Dedifferentiated amniotic fluid mesenchymal stem cell (primary cell): Measurements from ENCODE around the gene POLR3B.
"Not testable (repeated sequence)": the region's sequence is repeated elsewhere in the genome, so short reads cannot be mapped to it uniquely, and the experiment has no call there.

Experiments
- DNase-seq: peaks from one replicate; pipeline ENCODE4 v3.0.0-alpha.2; 2016; ENCODE audit errors: extremely low spot score

The POLR3B gene

GRCh38 chr12:106357549-106358395 is at the start of gene POLR3B:
Gene POLR3B, plus strand, starts transcription at chr12:106357748. Its CDS starts 132 bp downstream, at chr12:106357880.
- peak; percentile 98 for DNase-seq

GRCh38 chr12:106308121-106308520 is 49.4 kb upstream of the POLR3B start:
- DNase-seq: no peak

GRCh38 chr12:106308611-106309010 is 48.9 kb upstream of the POLR3B start:
- no peak for DNase-seq

- DNase-seq: peak; percentile 88
Measured at GRCh38 chr12:106309671-106310505, 47.7 kb upstream of the POLR3B start.

- no peak for DNase-seq
Measured at GRCh38 chr12:106310687-106311086, 46.9 kb upstream of the POLR3B start.

- no peak for DNase-seq
Measured at GRCh38 chr12:106311139-106311538, 46.4 kb upstream of the POLR3B start.

GRCh38 chr12:106313413-106313812 is 44.1 kb upstream of the POLR3B start:
- DNase-seq: not testable (repeated sequence)

- no peak for DNase-seq
Measured at GRCh38 chr12:106315523-106315922, 42.0 kb upstream of the POLR3B start.

GRCh38 chr12:106317406-106318082 is 40.0 kb upstream of the POLR3B start:
- DNase-seq: no peak

GRCh38 chr12:106321139-106321850 is 36.3 kb upstream of the POLR3B start:
- no peak for DNase-seq

GRCh38 chr12:106323537-106323936 is 34.0 kb upstream of the POLR3B start:
- DNase-seq: no peak

- no peak for DNase-seq
Measured at GRCh38 chr12:106327309-106327869, 30.2 kb upstream of the POLR3B start.

GRCh38 chr12:106328735-106329134 is 28.8 kb upstream of the POLR3B start:
- DNase-seq: no peak

- no peak for DNase-seq
Measured at GRCh38 chr12:106329231-106329982, 28.1 kb upstream of the POLR3B start.

GRCh38 chr12:106331599-106331998 is 25.9 kb upstream of the POLR3B start:
- DNase-seq: no peak

- no peak for DNase-seq
Measured at GRCh38 chr12:106332536-106332935, 25.0 kb upstream of the POLR3B start.

GRCh38 chr12:106333010-106333409 is 24.5 kb upstream of the POLR3B start:
- DNase-seq: no peak

- DNase-seq: no peak
Measured at GRCh38 chr12:106333756-106334155, 23.8 kb upstream of the POLR3B start.

GRCh38 chr12:106341086-106341877 is 16.3 kb upstream of the POLR3B start:
- peak; percentile 34 for DNase-seq
